GM10266 (cell line): Measurements from ENCODE around the gene CHSY1.

ENCODE experiments used
- DNase-seq: peaks from one replicate; pipeline ENCODE4 v3.0.0; 2012; ENCODE audit errors: extremely low spot score
- CTCF ChIP-seq: IDR thresholded peaks from 2 replicates; pipeline ENCODE4 v1.5.1; 2012; ENCODE audit warnings: mild to moderate bottlenecking, low read depth; ENCODE audit not compliant: control insufficient read depth, insufficient read depth; ENCODE audit errors: missing control alignments

The CHSY1 gene

GRCh38 chr15:101180620-101181307, 71.1 kb downstream of the CHSY1 start:
- TF ChIP-seq CTCF, result no peak
- no peak for DNase-seq

GRCh38 chr15:101179341-101180153, 72.3 kb downstream of the CHSY1 start:
- no peak for TF ChIP-seq CTCF
- no peak for DNase-seq

GRCh38 chr15:101178931-101179330, 72.9 kb downstream of the CHSY1 start:
- DNase-seq, result no peak
- no peak for TF ChIP-seq CTCF

- no peak for DNase-seq
- TF ChIP-seq CTCF, result no peak
Measured at GRCh38 chr15:101178479-101178878, 73.4 kb downstream of the CHSY1 start.

- no peak for TF ChIP-seq CTCF
- DNase-seq, result no peak
Measured at GRCh38 chr15:101177866-101178265, 74.0 kb downstream of the CHSY1 start.

- no peak for TF ChIP-seq CTCF
- no peak for DNase-seq
Measured at GRCh38 chr15:101176625-101177024, 75.2 kb downstream of the CHSY1 start.

- no peak for DNase-seq
- TF ChIP-seq CTCF, result no peak
Measured at GRCh38 chr15:101175401-101175800, 76.4 kb downstream of the CHSY1 start.
